ENCODE data around the gene CLEC5A. TPM values are rescaled to one million over a fixed set of nuclear protein-coding genes. Genes with fewer than 3 reads are reported as not detected.
A peak's percentile ranks its signal among the peaks of the same experiment; 100 is the strongest.
"Not testable (repeated sequence)": the region's sequence is repeated elsewhere in the genome, so short reads cannot be mapped to it uniquely, and the experiment has no call there.

The CLEC5A gene
- total RNA-seq = not detected

- Mint-ChIP-seq H3K27ac (no peak within 1 kb of the TSS), H3K27me3 (peaks cover 3% of the 10 kb centered on the region), H3K4me1 (peaks cover 7% of the 10 kb centered on the region), H3K9me3 (peaks cover 5% of the 10 kb centered on the region), H3K4me3 (no peak within 1 kb of the TSS), H3K36me3 (no peaks in the 10 kb centered on the region)
- DNase-seq = no peak
These were observed at the start of gene CLEC5A for GRCh38 chr7:141946796-141947195. CLEC5A (minus strand) TSS chr7:141946974; CDS start chr7:141946292, 682 bp downstream.

- Mint-ChIP-seq H3K36me3 (no peaks in the 10 kb centered on the region), H3K4me1 (peaks cover 2% of the 10 kb centered on the region), H3K27me3 (no peaks in the 10 kb centered on the region), H3K9me3 (peaks cover 2% of the 10 kb centered on the region), H3K4me3 (no peak overlapping the region), H3K27ac (no peak overlapping the region)
- no peak for DNase-seq
These were observed 46.6 kb upstream of the CLEC5A start for GRCh38 chr7:141993354-141993753.

DNA sequence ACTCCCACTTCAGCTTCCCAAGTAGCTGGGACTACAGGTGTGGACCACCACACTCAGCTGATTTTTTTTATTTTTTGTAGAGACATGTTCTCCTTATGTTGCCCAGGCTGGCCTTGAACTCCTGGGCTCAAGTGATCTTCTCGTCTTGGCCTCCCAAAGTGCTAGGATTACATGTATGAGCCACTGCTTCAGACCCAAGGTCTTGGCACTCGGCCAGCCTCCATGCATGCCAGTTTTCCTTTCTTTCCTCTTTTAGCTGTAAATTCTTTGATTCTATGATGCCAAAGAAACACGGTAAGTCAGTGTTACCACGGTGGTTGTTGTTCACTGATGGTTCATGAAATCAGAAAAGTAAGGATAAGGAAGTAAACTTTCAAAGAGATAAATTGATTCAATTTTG lies 45.9 kb upstream of the CLEC5A start:
- no peak for DNase-seq
- H3K4me3 Mint-ChIP-seq = no peak overlapping the region
- H3K27ac Mint-ChIP-seq = no peak overlapping the region
- H3K9me3 Mint-ChIP-seq = no peaks in the 10 kb centered on the region
- H3K27me3 Mint-ChIP-seq = no peaks in the 10 kb centered on the region
- H3K4me1 Mint-ChIP-seq = peaks cover 2% of the 10 kb centered on the region
- H3K36me3 Mint-ChIP-seq = no peaks in the 10 kb centered on the region

GRCh38 chr7:141992156-141992555 lies 45.4 kb upstream of the CLEC5A start:
- no peaks in the 10 kb centered on the region for H3K36me3 Mint-ChIP-seq
- no peak overlapping the region for H3K27ac Mint-ChIP-seq
- no peak for DNase-seq
- H3K27me3 Mint-ChIP-seq = no peaks in the 10 kb centered on the region
- H3K9me3 Mint-ChIP-seq = no peaks in the 10 kb centered on the region
- H3K4me1 Mint-ChIP-seq = peaks cover 2% of the 10 kb centered on the region
- H3K4me3 Mint-ChIP-seq = no peak overlapping the region

DNA sequence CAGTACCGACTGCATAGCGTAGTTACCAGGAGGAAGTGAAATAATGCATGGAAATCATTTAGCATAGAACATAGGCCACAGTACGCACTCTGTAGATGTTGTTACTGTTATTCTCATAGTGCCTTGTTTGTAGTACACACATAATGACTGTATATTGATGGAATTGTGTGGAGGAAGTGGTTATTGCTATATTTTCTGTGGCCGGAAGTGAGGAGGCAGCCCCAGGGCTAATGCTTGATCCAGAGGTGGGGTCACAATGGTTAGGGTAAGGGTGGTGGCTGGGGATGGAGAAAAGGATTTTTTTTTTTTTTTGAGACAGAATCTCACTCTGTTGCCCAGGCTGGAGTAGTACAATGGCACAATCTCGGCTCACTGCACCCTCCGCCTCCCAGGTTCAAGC lies 44.4 kb upstream of the CLEC5A start:
- Mint-ChIP-seq H3K4me3 (no peak overlapping the region), H3K36me3 (no peaks in the 10 kb centered on the region), H3K27ac (no peak overlapping the region)

DNA sequence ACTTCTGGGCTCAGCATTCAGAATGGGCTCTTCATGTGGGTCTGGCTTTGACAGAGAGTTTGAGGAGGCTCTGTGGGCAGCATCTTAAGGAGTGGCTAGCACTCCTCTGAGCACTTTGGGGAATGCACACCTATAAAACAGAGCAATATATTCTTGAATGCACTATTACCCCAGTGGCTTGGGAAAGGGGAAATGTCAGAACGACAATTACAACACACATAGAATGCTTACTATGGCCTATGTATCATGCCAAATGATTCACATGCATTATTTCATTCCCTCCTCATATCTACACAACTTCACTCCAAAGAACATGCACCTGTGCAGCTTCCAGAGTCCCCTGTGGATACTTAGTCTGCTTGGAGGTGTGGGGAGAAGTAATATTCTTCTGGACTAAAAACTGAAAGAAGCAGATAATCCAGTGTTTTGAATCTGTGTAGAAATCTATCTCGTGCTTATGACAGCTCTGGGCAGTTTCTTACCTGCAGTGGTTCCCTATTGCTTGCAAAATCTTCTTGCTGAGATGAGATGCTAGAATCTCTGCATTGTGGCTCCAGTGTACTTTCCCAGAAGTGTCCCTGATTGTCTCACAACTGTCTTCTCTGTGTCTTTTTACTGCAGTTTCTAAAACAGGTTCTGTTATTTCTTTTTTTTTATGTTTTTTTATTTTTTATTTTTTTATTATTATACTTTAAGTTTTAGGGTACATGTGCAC lies 43.4 kb upstream of the CLEC5A start:
- Mint-ChIP-seq H3K9me3 (no peaks in the 10 kb centered on the region), H3K27ac (no peak overlapping the region), H3K4me3 (no peak overlapping the region), H3K27me3 (no peaks in the 10 kb centered on the region), H3K36me3 (no peaks in the 10 kb centered on the region), H3K4me1 (peaks cover 2% of the 10 kb centered on the region)
- no peak for DNase-seq

More for the DNA sequence above, 44.4 kb upstream of the CLEC5A start:
- no peak for DNase-seq
- Mint-ChIP-seq H3K9me3 (no peaks in the 10 kb centered on the region), H3K27me3 (no peaks in the 10 kb centered on the region), H3K4me1 (peaks cover 2% of the 10 kb centered on the region)

DNA sequence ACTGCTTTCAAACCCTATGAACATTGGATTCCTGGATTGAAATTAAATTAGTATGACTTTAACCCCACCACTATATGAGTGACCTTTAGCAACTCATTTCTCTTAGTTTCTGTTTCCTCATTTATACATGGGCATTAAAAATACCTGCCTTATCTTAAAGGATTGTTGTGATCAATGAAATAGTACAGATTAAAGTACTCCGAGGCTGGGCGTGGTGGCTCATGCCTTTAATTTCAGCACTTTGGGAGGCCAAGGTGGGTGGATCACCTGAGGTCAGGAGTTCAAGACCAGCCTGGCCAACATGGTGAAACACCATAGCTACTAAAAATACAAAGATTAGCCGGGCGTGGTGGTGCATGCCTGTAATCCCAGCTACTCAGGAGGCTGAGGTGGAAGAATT lies 41.0 kb upstream of the CLEC5A start:
- not testable (repeated sequence) for H3K4me1 Mint-ChIP-seq, H3K4me3 Mint-ChIP-seq, H3K36me3 Mint-ChIP-seq

DNA sequence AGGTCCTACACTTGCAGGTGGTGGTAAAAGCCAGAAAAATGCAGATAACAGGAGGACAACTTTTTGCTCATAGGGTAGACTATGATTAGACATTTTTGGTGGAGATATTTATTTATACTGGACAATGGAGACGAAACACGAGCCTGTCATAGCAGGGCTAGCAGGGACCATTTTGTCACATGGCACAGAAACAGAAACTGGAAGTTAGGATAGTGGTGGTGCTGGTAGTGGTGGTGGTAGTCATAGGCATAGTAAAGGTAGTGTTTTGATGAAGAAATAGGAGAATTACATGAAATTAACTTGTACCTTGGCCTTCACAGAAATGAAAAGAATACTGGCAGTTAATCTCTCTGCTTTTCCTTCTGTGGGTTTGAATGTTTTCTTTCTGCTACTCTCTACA lies 40.1 kb upstream of the CLEC5A start:
- Mint-ChIP-seq H3K9me3 (no peaks in the 10 kb centered on the region), H3K4me1 (peaks cover 2% of the 10 kb centered on the region), H3K4me3 (no peak overlapping the region), H3K36me3 (no peaks in the 10 kb centered on the region), H3K27ac (no peak overlapping the region), H3K27me3 (no peaks in the 10 kb centered on the region)
- no peak for DNase-seq

More for the DNA sequence above, 41.0 kb upstream of the CLEC5A start:
- not testable (repeated sequence) for H3K27me3 Mint-ChIP-seq, DNase-seq, H3K9me3 Mint-ChIP-seq, H3K27ac Mint-ChIP-seq

GRCh38 chr7:141985926-141986325 lies 39.2 kb upstream of the CLEC5A start:
- DNase-seq, H3K4me1 Mint-ChIP-seq, H3K36me3 Mint-ChIP-seq, H3K9me3 Mint-ChIP-seq, H3K27ac Mint-ChIP-seq, H3K27me3 Mint-ChIP-seq, H3K4me3 Mint-ChIP-seq: not testable (repeated sequence)

GRCh38 chr7:141979568-141979967 lies 32.8 kb upstream of the CLEC5A start:
- Mint-ChIP-seq H3K36me3 (no peaks in the 10 kb centered on the region), H3K4me1 (peaks cover 14% of the 10 kb centered on the region), H3K9me3 (no peaks in the 10 kb centered on the region), H3K27ac (no peak overlapping the region), H3K4me3 (no peak overlapping the region), H3K27me3 (no peaks in the 10 kb centered on the region)
- no peak for DNase-seq

GRCh38 chr7:141978351-141978750 lies 31.6 kb upstream of the CLEC5A start:
- no peak for DNase-seq
- Mint-ChIP-seq H3K4me3 (no peak overlapping the region), H3K9me3 (no peaks in the 10 kb centered on the region), H3K36me3 (no peaks in the 10 kb centered on the region), H3K27ac (no peak overlapping the region), H3K27me3 (no peaks in the 10 kb centered on the region), H3K4me1 (peaks cover 14% of the 10 kb centered on the region)

DNA sequence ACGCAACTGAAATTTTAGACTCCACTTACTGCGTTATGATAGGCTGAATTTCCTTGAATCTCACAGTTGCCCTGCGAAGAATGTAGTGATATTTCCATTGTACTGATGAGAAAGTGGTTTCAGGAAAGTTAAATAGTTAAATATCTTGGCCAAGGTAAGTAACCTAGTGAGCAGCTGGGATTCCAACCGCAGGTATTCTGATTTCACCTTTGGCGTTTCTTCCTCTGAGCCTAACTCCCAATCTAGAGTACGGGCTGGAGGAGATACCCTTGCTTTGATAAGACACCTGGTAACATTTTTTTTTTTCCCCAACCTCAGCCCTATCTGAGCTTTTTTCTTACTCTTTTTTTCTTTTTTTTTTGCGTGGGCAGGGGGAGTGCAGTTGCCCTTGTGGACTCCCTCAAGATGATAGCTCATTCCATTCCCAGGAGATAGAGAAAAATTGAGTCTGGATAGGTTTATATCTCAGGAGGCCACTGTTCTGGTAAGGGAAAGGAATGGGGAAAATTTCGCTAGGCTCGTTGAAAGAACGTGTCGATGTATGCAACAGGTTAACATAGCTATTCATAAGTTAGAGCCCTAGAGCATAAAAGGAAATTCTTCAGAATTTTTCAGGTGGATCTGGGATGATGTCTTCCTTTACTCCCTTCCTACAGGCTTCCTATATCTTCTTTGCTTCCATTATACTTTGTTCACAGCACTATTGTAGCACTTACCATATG lies 29.9 kb upstream of the CLEC5A start:
- Mint-ChIP-seq H3K27ac (no peak overlapping the region), H3K27me3 (no peaks in the 10 kb centered on the region)

DNA sequence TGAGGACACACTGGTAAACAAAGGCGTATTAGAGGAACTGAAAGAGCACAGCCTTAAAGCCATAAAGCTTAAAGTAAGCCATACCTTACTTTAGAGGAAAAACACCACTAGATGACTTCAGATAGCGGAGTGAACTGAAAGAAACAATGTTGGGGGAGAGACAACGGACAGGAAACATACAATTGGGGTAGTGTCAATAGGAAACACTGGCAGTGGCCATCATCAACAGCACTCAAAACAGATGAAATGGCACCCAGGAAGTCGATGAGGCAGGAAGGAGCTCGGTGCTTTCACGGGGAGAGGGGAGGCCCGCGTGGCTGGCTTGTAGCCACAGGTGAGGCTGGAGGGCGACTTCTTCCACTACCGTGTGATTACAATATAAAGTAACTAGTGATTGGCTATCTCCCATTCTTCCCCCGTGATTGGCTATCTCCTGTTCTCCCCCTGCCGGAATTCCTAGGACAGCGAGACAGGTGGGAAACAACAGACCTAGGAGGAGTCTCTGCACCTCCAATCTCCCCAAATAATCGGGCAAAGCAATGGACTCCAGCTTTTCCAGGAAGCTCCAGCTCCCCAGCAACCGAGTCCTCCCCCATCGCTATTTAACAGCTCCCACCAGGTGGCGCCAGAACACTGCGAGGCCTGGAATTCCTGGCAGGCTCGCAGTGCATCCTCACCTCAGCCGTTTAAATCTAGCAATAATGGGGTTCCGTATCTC lies 29.2 kb upstream of the CLEC5A start:
- H3K36me3 Mint-ChIP-seq = no peaks in the 10 kb centered on the region
- peaks cover 14% of the 10 kb centered on the region for H3K4me1 Mint-ChIP-seq
- H3K9me3 Mint-ChIP-seq = no peaks in the 10 kb centered on the region
- H3K27ac Mint-ChIP-seq = peak overlapping the region; percentile 79
- H3K4me3 Mint-ChIP-seq = peak overlapping the region; percentile 76
- H3K27me3 Mint-ChIP-seq = no peaks in the 10 kb centered on the region
- peak; percentile 72 for DNase-seq

More for the DNA sequence above, 29.9 kb upstream of the CLEC5A start:
- no peaks in the 10 kb centered on the region for H3K36me3 Mint-ChIP-seq
- no peaks in the 10 kb centered on the region for H3K9me3 Mint-ChIP-seq
- DNase-seq = no peak
- H3K4me3 Mint-ChIP-seq = peak overlapping the region; percentile 76
- peaks cover 14% of the 10 kb centered on the region for H3K4me1 Mint-ChIP-seq

DNA sequence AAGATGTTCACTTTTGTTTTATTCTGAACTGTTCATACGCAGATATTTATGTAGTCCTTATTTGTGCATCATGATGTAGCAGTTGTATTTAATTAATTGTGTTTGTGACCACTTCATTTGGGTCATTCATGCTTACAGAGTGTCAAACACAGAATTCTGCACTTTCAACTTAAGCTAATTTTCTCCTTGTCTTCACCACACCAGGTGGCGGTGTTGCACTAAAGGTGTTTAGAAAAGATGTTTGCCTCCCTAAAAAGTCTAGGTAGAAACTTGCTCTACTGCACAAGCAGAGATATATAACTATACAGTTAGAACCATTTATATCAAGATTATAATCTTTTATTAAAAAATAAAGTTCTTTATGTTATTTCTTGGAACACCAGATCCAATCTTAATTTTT lies 28.1 kb upstream of the CLEC5A start:
- no peaks in the 10 kb centered on the region for H3K27me3 Mint-ChIP-seq
- H3K27ac Mint-ChIP-seq = no peak overlapping the region
- DNase-seq = no peak
- H3K36me3 Mint-ChIP-seq = no peaks in the 10 kb centered on the region
- no peak overlapping the region for H3K4me3 Mint-ChIP-seq
- H3K4me1 Mint-ChIP-seq = peaks cover 14% of the 10 kb centered on the region
- no peaks in the 10 kb centered on the region for H3K9me3 Mint-ChIP-seq

DNA sequence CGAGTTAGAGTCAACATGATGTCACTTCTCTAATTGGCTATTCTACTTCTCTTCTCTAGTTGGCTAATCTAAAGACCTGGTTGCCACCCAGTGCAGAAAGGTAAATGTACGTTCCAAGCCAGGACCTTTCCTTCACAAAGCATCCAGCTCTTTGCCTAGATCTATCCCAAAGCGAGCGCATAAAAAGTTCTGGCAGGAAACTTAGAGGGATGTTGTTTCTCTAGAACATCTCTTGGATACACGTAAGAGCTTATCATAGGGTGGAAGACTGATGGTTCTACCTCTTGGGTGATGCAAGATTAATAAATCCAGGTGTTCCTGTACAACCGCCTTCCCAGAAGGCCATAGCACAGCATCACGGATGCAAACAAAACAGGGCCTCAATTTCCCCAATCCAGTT lies 26.9 kb upstream of the CLEC5A start, which contains the start of gene TAS2R38:
Gene TAS2R38, minus strand, starts transcription at position 101 of the 400 bp plus-strand sequence. Its CDS starts 84 bp downstream, at position 17.
- Mint-ChIP-seq H3K4me3 (no peak within 1 kb of the TSS), H3K9me3 (no peaks in the 10 kb centered on the region), H3K36me3 (no peaks in the 10 kb centered on the region), H3K27ac (no peak within 1 kb of the TSS), H3K4me1 (peaks cover 10% of the 10 kb centered on the region), H3K27me3 (no peaks in the 10 kb centered on the region)
- DNase-seq = no peak
